Kasumi-1 (cell line): Measurements from ENCODE around the gene TDRD1.
A peak's percentile ranks its signal among the peaks of the same experiment; 100 is the strongest.
"Not testable (repeated sequence)": the region's sequence is repeated elsewhere in the genome, so short reads cannot be mapped to it uniquely, and the experiment has no call there.

Experiments
- DNase-seq, 2 experiments: peaks; one replicate each; lab custom pipeline; 2025; lab: John Stamatoyannopoulos, UW

The TDRD1 gene

GRCh38 chr10:114179148-114179547 lies at the start of gene TDRD1:
Gene TDRD1 (plus strand): TSS chr10:114179353. CDS start chr10:114187832, 8,479 bp downstream.
- no peak for DNase-seq

GRCh38 chr10:114131094-114131493 lies 48.1 kb upstream of the TDRD1 start:
- peak; percentile 93 to 96 for DNase-seq

GRCh38 chr10:114135476-114135875 lies 43.7 kb upstream of the TDRD1 start:
- DNase-seq, result no peak

GRCh38 chr10:114138581-114138980 lies 40.6 kb upstream of the TDRD1 start:
- no peak for DNase-seq

- no peak for DNase-seq
Observed at GRCh38 chr10:114140036-114140435, 39.1 kb upstream of the TDRD1 start.

- not testable (repeated sequence) for DNase-seq
Observed at GRCh38 chr10:114140827-114141226, 38.3 kb upstream of the TDRD1 start.

GRCh38 chr10:114142018-114142417 lies 37.1 kb upstream of the TDRD1 start:
- no peak for DNase-seq

- DNase-seq, result no peak
Observed at GRCh38 chr10:114143160-114143559, 36.0 kb upstream of the TDRD1 start.

- DNase-seq, result not testable (repeated sequence)
Observed at GRCh38 chr10:114149476-114149875, 29.7 kb upstream of the TDRD1 start.

GRCh38 chr10:114151486-114151885 lies 27.7 kb upstream of the TDRD1 start:
- DNase-seq, result no peak

- no peak for DNase-seq
Observed at GRCh38 chr10:114151892-114152291, 27.3 kb upstream of the TDRD1 start.

GRCh38 chr10:114157912-114158311 lies 21.2 kb upstream of the TDRD1 start:
- DNase-seq, result no peak

- DNase-seq, result no peak
Observed at GRCh38 chr10:114163062-114163461, 16.1 kb upstream of the TDRD1 start.

GRCh38 chr10:114166043-114166442 lies 13.1 kb upstream of the TDRD1 start:
- DNase-seq, result no peak

- no peak for DNase-seq
Observed at GRCh38 chr10:114166494-114166893, 12.7 kb upstream of the TDRD1 start.

GRCh38 chr10:114167985-114168384 lies 11.2 kb upstream of the TDRD1 start:
- DNase-seq, result no peak

GRCh38 chr10:114168450-114169009 lies 10.6 kb upstream of the TDRD1 start:
- DNase-seq, result no peak

GRCh38 chr10:114172216-114172615 lies 6.9 kb upstream of the TDRD1 start:
- no peak for DNase-seq

GRCh38 chr10:114172776-114173602 lies 6.2 kb upstream of the TDRD1 start:
- no peak for DNase-seq

GRCh38 chr10:114173603-114173920 lies 5.6 kb upstream of the TDRD1 start:
- DNase-seq, result peak in 1 of 2 experiments; percentile 40

GRCh38 chr10:114173921-114174694 lies 5.0 kb upstream of the TDRD1 start, which contains the start of gene CCDC186:
Gene CCDC186 (minus strand): TSS chr10:114174203. CDS start chr10:114163268, 10,935 bp downstream.
- DNase-seq, result peak; percentile 86 to 90

GRCh38 chr10:114174695-114175188 lies 4.4 kb upstream of the TDRD1 start:
- DNase-seq, result peak; percentile 56 to 74

GRCh38 chr10:114175667-114176066 lies 3.5 kb upstream of the TDRD1 start:
- DNase-seq, result no peak
